ENCODE results near the gene CACNA1I. TPM values are rescaled to one million over a fixed set of nuclear protein-coding genes. Genes with fewer than 3 reads are reported as not detected.

The CACNA1I gene
- total and polyA plus RNA-seq, 2 of the 8 experiments (the other 6 are each of a cell fraction or from before 2014, with no cell fraction given), result 0.77 to 1.2 TPM

- Histone ChIP-seq H4K5ac (ENCODE audit: insufficient read length, low read depth, low read length) (no peak overlapping the region), H3K14ac (ENCODE audit: insufficient read length) (no peak overlapping the region)
- CTCF ChIA-PET (ENCODE audit: partially characterized antibody), result no interaction called here
These were observed 98.9 kb downstream of the CACNA1I start for GRCh38 chr22:39669432-39669831.

More at GRCh38 chr22:39669432-39669831, 98.9 kb downstream of the CACNA1I start:
- no peak for DNase-seq (ENCODE audit: low read depth in 1 of 2, low spot score in 2 of 2)
- H2BK5ac ChIP-seq (ENCODE audit: low read depth, low read length), result no peak overlapping the region
- 95% methylated on average over 2 of the region's 2 CpGs; no CpG with 5 or more reads in 1 of the 2 experiments for WGBS, 2 experiments (ENCODE audit: extremely low coverage in 1 of 2, insufficient coverage in 1 of 2, insufficient read length in 1 of 2, insufficient replicate concordance in 2 of 2, low coverage in 1 of 2, low lambda C conversion rate in 2 of 2, missing lambda C conversion rate in 1 of 2)
- H3K23ac ChIP-seq (ENCODE audit: insufficient read length), result no peak overlapping the region
- H3K56ac ChIP-seq (replicated peaks; ENCODE audit: insufficient read length, low read depth, low read length), result peak overlapping the region; percentile 22
- H3K27ac ChIP-seq (ENCODE audit: low read depth, low read length), result no peak overlapping the region
- H3K79me1 ChIP-seq (ENCODE audit: low read depth, low read length), result no peaks in the 10 kb centered on the region
- no peak overlapping the region for H3K4me2 ChIP-seq (ENCODE audit: insufficient read depth in 1 of 2, low read depth in 2 of 2, low read length in 2 of 2)
- peaks cover 12 to 18% of the 10 kb centered on the region in 2 experiments for H3K9me3 ChIP-seq (ENCODE audit: insufficient read depth in 2 of 2, low read depth in 1 of 2, low read length in 1 of 2)
- H4K91ac ChIP-seq (replicated peaks; ENCODE audit: insufficient read length, low read length), result no peak overlapping the region
- no peak overlapping the region for H2BK20ac ChIP-seq (ENCODE audit: low read length)
- no peak overlapping the region for H2BK15ac ChIP-seq (ENCODE audit: low read length)
- no peak overlapping the region for H2BK120ac ChIP-seq (replicated peaks; ENCODE audit: low read depth, low read length)
- peaks cover 6% of the 10 kb centered on the region; the same call in 1 of the 2 replicates for H3K23me2 ChIP-seq (ENCODE audit: low read depth, low read length)
- no peaks in the 10 kb centered on the region for H4K20me1 ChIP-seq (replicated peaks in 1 of 2; ENCODE audit: control insufficient read depth in 1 of 2, insufficient read depth in 2 of 2, low read length in 2 of 2)
- no peak overlapping the region for H2AK5ac ChIP-seq (ENCODE audit: low read depth, low read length)
- peaks cover 0 to 9% (median 2%) of the 10 kb centered on the region in 4 experiments; a peak in 3 of 8 replicates for H3K36me3 ChIP-seq (ENCODE audit: control insufficient read depth in 2 of 4, insufficient read depth in 4 of 4, low read length in 3 of 4)
- POLR2A ChIA-PET (ENCODE audit: partially characterized antibody), result interaction anchor here (0.6 kb wide), 1 partner anchor 815 kb away, joined by 4 read pairs; no protein-coding TSS in a partner anchor
- no peak overlapping the region for H3K4ac ChIP-seq (replicated peaks; ENCODE audit: insufficient read length, low read depth, low read length)
- H2AFZ ChIP-seq (ENCODE audit: low read length), result no peak overlapping the region
- H3K18ac ChIP-seq (ENCODE audit: extremely low read depth, low read length), result no peak overlapping the region
- H3K4me3 ChIP-seq (ENCODE audit: extremely low read depth in 1 of 4, insufficient read depth in 2 of 4, low read depth in 3 of 4, low read length in 4 of 4), result no peak overlapping the region
- H4K8ac ChIP-seq (ENCODE audit: extremely low read depth, insufficient read depth, low read length), result no peak overlapping the region
- H2BK12ac ChIP-seq (ENCODE audit: low read depth, low read length), result no peak overlapping the region
- TF ChIP-seq CEBPB (IDR thresholded peaks at IDR 0.05; ENCODE audit: low read depth, low read length), result no peak
- no peak for TF ChIP-seq POLR2A (IDR thresholded peaks at IDR 0.05; ENCODE audit: control extremely low read depth in 1 of 2, low read depth in 2 of 2, low read length in 2 of 2)
- no peak for TF ChIP-seq GABPA (IDR thresholded peaks at IDR 0.05; ENCODE audit: borderline replicate concordance, insufficient read depth, low read length)
- TF ChIP-seq NRF1 (IDR thresholded peaks at IDR 0.05; ENCODE audit: low read depth, low read length), result no peak
- TF ChIP-seq, protein P1, sequence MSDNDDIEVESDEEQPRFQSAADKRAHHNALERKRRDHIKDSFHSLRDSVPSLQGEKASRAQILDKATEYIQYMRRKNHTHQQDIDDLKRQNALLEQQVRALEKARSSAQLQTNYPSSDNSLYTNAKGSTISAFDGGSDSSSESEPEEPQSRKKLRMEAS (IDR thresholded peaks at IDR 0.05), result no peak
- TF ChIP-seq YY1 (IDR thresholded peaks at IDR 0.05; ENCODE audit: low read depth, low read length), result no peak
- no peak for TF ChIP-seq BCL11A (IDR thresholded peaks at IDR 0.05; ENCODE audit: low read depth in 2 of 2, low read length in 2 of 2)
- no peak for TF ChIP-seq RBBP5 (IDR thresholded peaks at IDR 0.05; ENCODE audit: borderline replicate concordance, low read depth, low read length)
- no peak for TF ChIP-seq BACH1 (IDR thresholded peaks at IDR 0.05; ENCODE audit: low read length)
- H3K27me3 ChIP-seq (replicated peaks in 1 of 4; ENCODE audit: control insufficient read depth in 3 of 4, extremely low read depth in 1 of 4, insufficient read depth in 3 of 4, low read length in 3 of 4), result no peaks in the 10 kb centered on the region; a peak in 2 of 7 replicates
- no peaks in the 10 kb centered on the region for H3K79me2 ChIP-seq (ENCODE audit: control insufficient read depth in 1 of 2, insufficient read depth in 2 of 2, low read length in 2 of 2)
- no peak for FAIRE-seq
- no peak overlapping the region for H3K9ac ChIP-seq (replicated peaks in 1 of 4; ENCODE audit: extremely low read depth in 1 of 4, low read depth in 3 of 4, low read length in 3 of 4)
- H3K4me1 ChIP-seq (replicated peaks in 1 of 4; ENCODE audit: control insufficient read depth in 3 of 4, insufficient read depth in 4 of 4, low read length in 3 of 4), result peaks cover 0 to 19% (median 9%) of the 10 kb centered on the region in 4 experiments; a peak in 6 of 7 replicates
